Measurements from ENCODE around the gene TMEM252. TPM values are rescaled to one million over a fixed set of nuclear protein-coding genes. Genes with fewer than 3 reads are reported as not detected.
A peak's percentile ranks its signal among the peaks of the same experiment; 100 is the strongest.

The TMEM252 gene
- total RNA-seq, 1 donor from 2014 or later = not detected

DNA sequence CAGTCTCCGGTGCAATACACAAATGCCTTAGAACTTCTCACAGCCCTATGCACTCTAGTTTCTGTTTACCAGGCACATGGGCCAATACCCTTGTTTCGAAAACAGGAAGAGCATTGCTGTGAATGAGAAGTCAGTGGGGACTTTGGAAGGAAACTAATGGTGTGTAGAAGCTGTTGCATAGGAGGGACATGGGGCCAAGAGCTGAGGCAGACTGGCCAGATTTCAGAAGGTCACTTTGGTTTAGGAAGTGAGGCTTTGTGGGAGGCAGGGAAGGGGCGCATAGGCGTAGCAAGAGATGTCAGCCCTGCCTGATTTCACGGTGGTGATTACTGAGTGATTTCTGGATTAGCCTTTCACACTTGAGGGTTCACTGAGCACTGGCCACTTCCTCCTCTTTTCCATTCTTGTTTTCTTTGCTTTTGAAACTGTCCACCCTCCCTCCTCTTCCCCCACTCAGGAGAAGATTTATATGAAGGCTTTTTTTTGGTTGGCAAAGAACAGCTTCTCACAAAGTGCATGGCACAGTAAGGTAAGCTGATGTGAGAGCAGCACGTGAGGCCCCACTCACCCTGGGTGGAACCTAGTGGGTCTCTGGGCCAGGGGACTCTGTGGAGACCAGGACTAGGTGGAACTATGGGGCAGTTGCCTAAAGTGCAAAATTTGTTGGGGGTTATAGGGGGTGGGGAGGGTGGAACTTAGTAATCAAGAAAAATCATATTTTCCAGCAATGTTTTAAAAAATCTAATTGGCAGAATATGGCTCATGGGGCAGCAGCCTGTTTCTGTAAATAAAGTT is 6.1 kb upstream of the TMEM252 start:
- DNase-seq (peak; percentile 44), ATAC-seq (ENCODE audit: poor library complexity) (peak; percentile 73)
- intact Hi-C loops (cut with DNase I) = no loop called here

DNA sequence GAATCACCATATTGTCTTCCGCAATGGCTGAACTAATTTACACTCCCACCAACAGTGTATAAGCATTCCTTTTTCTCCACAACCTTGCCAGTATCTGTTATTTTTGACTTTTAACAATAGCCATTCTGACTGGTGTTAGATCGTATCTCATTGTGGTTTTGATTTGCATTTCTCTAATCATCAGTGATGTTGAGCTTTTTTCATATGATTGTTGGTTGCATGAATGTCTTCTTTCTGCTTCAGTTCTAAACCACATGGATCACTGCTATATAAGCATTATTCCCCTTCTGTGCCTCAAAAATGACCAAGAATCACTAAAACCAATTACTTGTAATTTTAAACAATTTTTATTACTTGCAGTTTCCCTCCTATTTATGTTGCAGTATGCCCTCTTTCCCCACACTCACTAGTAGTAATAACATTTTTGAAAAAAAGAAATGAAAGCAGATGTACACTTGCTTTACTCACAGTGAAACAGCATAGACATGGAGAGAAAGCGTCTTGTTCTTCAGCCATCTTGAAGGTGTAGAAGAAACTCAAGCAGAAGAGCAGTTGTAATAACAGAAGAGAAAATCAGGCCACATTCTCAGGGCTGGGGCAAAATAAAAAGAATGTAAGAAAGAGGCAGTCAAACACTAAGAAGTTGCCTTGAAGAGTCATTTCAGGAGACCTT is 4.5 kb upstream of the TMEM252 start:
- intact Hi-C loops (cut with DNase I) = no loop called here
- ATAC-seq (ENCODE audit: poor library complexity) = no peak
- no peak for DNase-seq

DNA sequence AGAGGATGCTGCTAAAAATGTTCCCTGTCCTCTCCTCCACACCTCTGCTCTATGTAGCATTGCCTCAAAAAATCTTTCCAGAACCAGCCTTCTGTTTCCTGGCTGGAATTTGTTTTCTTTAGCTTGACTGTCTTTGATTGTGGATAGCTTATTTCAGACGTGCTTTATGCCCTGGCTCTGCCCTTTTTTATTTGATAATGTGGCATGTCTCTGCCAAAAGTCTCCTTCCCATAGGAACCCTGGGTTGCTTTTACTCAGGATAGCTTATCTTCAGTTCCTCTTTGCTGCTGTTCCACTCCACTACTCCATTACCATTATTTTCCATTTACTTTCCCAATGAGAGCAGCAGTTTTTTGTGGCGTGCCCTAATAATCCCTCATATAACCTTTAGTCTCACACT is 885 bp upstream of the TMEM252 start:
- DNase-seq = no peak
- intact Hi-C loops (cut with DNase I) = no loop called here
- no peak for ATAC-seq (ENCODE audit: poor library complexity)

DNA sequence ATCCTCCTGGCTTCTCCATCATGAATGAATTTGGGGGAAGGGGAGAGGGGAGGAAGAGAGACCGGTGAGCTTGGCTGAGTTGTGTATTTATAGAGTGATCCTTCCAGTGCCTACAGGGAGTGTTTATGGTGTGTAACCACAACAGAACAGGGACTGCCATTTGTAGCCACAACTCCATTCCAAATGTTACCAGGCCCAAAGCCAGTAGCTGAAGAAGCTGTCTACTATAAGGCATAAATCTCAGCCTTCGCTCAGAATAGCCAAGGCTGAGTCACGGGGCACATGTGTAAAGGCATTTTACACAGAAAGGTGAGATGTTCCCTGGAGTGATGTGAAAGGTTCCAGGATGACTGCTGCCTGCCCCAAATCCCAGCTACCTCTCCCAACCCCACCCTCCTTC is 2.5 kb downstream of the TMEM252 start:
- ATAC-seq (ENCODE audit: poor library complexity) (peak; percentile 87), DNase-seq (no peak)
- intact Hi-C loops (cut with DNase I) = no loop called here

DNA sequence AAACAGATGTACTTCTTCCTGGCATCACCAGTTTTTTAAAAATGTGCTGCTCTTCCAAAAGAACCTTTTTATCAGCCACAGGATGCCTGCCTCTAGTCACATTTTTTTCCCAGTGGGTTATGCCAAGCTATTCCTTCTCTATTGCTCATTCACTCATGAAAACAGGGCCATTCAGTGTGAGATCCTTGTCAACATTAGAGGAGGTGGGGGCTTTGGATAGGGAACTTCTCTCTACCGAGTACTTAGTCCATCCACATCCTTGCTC is 3.1 kb downstream of the TMEM252 start:
- intact Hi-C loops (cut with DNase I) = no loop called here
- no peak for DNase-seq
- ATAC-seq (ENCODE audit: poor library complexity) = peak; percentile 2

DNA sequence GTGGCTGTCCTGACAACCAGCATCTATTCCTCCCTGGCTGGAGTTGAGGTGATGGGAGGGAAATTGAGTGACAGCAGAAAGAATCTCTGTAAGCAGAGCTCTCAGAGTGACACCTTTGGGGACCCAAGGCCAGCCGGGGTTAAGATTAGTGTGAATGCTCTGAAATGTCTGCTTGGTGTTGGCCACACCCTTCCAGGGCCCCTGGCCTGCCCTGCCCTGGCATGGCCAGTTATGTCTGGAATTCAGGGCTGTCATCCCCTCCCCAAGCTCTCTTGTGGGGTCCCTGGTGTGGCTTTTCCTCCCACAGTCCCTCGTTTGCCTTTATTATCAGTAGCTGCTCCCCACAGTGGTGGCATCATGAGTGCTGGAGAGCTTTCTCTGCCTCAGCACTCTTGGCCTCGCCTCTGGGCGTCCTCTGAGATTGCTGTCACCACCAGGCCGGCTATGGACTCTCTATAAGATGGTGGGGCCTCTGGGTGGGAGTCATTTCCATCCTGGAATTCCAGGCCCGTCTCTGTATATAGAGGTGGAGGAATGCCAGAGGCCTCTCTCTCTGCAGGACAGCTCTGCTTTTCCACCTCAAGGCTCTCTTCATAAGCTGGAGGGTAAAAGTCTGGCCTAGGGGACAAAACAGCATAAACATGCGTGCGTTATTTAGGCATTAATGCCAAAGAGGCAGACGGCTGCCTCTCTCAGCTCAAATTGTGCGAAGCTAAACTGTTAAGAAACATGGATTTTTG is 3.6 kb downstream of the TMEM252 start:
- peak; percentile 30 for ATAC-seq (ENCODE audit: poor library complexity)

DNA sequence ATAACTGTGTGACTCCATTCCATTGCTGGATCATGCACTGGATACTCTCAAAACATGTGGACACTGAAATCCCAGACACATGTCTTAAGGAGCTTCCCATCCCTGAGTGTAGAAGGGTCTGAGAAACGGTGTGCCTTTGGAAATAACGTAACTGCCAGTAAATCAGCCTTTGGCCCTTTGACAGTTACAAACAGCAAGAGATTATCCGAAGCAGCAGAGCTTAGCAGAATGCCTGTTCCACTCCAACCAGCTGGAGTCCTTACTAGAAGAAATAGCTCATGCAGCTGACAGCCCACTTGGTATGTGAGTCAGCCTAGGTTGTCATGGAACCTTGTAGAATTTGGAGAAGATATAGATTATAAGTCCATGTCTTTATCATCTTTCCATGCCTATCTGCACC is 7.0 kb downstream of the TMEM252 start:
- no peak for ATAC-seq (ENCODE audit: poor library complexity)
- no peak for DNase-seq
- intact Hi-C loops (cut with DNase I) = no loop called here

More for the DNA sequence above, 3.6 kb downstream of the TMEM252 start:
- intact Hi-C loops (cut with DNase I) = no loop called here
- DNase-seq = no peak

DNA sequence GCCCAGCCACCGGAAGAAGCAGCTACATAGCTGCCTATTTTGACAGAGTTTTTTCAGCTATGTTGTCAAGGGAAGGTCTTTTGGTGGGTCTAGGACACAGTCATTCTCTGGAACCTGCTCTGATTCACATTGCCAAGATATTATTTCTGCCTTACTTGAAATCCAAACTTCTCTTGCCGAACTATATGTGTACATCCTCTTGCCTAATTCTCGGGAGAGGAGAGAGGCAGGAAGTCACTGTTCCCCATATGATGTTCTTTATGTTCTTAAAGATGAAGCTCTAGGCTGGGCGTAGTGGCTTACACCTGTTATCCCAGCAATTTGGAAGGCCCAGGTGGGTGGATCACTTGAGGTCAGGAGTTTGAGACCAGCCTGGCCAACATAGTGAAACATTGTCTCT is 8.6 kb downstream of the TMEM252 start:
- intact Hi-C loops (cut with DNase I) = no loop called here
- no peak for ATAC-seq (ENCODE audit: poor library complexity)
- no peak for DNase-seq

DNA sequence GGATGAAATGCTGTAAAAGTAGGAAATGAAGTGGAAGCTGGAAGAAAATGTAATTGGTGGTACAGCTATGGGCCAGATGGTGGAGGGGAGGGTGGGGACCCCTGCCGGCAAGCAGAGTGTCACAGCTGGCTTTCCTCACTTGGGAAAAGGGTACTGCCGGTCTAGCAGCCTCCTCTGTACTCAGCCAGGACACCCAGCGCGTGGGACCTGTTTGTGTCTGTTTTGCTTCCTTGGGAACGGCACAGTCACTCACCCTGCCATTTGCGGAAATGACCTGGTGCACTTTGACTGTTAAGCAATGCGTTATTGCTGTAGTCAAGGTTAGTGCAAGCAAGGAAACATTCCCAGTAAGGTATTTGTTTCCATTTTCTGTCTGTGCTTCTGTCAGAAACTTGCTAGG is 10.1 kb downstream of the TMEM252 start:
- ATAC-seq (ENCODE audit: poor library complexity) (peak; percentile 95), DNase-seq (peak; percentile 84)
- intact Hi-C loops (cut with DNase I) = no loop called here

DNA sequence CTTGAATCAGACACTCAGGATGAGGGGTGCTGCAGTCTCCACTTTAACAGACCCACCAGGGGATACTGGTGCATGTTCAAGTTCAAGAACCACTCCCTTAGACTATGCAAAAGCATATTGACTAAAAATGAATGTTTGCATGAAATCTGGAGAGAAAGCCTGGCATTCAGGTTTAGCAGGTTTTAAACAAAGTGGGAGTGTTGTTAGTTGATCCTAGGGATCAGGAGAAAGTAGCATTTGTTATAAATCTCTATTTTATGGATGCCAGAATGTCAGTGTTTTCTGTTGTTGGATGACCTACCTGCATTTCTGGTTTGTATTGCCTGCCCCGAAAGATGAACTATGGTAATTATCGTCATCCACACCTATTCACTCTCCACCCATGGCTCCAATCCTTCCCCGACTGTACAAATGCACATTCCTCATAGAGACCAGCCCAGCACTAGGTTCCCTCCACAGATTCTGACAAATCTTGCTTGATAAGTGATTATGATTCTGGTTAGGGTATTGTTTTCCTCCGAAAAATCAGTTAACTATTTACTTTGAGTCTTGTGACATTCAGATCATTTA is 17.2 kb downstream of the TMEM252 start:
- intact Hi-C loops (cut with DNase I) = no loop called here
- ATAC-seq (ENCODE audit: poor library complexity) = no peak

DNA sequence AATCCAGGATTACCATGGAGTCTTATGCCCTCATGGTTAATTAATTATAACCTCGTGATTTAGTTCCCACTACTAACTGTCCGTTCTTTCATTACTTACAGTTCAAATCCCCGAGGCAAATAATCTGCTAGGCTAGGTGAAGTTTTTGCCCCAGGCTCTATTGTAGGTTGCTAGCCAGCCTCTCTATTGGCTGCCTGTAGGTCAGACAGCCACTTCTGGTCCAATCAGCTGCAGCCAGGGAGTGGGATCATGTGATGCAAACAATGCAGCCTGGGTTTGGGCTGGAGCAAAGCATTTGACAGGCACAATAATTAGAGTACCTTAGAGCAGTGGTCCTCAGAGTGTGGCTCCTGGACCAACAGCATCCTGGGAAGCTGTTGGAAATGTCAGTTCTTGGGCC is 17.7 kb downstream of the TMEM252 start:
- no peak for ATAC-seq (ENCODE audit: poor library complexity)
- no peak for DNase-seq
- intact Hi-C loops (cut with DNase I) = no loop called here

More for the DNA sequence above, 17.2 kb downstream of the TMEM252 start:
- DNase-seq = no peak

DNA sequence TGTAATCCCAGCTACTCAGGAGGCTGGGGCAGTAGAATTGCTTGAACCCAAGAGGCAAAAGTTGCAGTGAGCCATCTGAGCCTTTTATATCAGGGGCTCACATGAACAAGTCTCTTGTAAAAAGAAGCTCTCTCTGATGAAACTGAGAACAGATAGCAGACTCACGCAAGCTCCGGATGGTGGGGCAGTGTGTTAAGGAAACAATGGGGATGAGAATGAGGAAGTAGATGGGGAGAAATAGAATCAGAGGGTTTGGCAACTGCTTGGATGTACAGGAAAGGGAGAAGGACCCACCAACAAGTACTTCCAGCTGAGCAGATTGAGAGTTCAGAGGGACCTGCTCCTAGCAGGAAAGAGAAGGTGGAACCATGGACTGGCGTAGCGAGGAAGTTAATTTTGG is 18.6 kb downstream of the TMEM252 start:
- DNase-seq (no peak), ATAC-seq (ENCODE audit: poor library complexity) (peak; percentile 63)
- intact Hi-C loops (cut with DNase I) = no loop called here

DNA sequence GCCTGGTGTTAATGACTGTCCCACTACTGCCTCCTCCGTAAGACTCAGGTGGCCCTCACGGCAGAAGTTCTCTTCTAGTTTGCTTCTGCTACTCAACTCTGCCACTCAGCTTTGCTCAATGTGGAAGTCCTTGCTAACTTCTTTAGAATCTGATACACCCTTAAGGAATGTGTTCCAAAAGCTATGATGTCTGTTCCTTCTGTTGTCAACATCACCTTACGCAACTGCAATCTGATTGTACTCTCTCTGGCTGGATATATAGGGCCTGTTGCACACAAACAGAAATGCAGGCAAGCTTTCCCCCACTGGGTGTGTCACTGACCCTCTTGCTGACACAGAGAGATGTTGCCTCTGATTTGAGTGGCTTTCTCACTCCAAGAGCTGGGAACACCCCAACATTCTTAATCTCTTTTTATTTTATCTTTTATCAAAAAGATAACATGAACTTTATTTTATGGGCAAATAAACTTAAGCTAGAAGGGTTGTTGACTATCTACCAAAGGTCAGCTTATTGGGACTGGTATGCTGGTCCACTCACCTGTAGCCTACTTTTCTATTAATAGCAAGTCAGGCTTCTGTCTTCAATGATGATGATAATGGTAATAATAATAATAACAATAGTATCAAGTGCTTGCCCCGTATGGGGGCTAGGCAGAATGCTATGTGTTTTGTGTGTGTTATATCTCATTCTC is 25.2 kb downstream of the TMEM252 start:
- ATAC-seq (ENCODE audit: poor library complexity) (peak; percentile 61), DNase-seq (no peak)
- intact Hi-C loops (cut with DNase I) = no loop called here

DNA sequence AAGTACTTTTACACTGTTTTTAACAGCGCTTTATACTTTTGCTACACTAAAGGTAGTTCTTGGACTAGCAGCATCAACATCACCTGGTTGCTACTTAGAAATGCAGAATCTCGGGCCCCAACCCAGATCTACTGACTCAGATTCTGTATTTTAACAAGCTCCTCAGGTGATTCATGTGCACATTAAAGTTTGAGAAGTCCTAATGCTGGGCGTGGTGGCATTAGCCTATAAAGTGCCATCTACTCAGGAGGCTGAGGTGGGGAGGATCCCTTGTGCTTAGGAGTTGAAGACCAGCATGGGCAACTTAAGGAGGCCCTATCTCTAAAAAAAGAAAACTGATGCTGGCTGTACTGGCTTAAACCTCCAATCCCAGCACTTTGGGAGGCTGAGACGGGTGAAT is 26.7 kb downstream of the TMEM252 start:
- intact Hi-C loops (cut with DNase I) = loop anchor here (5.0 kb wide), 1 partner anchor 43 kb away; no protein-coding TSS in a partner anchor
- DNase-seq (no peak), ATAC-seq (ENCODE audit: poor library complexity) (no peak)

DNA sequence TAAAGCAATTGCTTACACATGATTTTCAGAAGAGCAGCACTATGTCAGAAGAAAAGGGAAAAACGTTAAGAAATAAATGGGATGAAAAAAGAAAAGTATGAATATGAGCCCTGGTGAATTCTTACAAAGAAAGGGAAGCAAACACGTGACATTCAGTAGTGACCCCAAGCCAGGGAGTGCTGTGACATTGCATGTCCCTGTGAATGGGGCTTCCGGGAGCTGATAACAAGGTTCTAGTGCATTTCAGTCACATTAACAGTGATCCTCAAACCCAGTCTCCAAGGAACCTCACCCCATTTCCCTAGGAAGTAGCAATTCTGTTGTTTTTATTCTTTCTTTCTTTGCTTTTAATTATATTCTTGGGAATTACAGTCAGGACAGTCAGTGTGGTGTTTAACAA is 27.3 kb downstream of the TMEM252 start:
- intact Hi-C loops (cut with DNase I) = loop anchor here (5.0 kb wide), 1 partner anchor 44 kb away; no protein-coding TSS in a partner anchor
- peak; percentile 54 for ATAC-seq (ENCODE audit: poor library complexity)
- DNase-seq = no peak

DNA sequence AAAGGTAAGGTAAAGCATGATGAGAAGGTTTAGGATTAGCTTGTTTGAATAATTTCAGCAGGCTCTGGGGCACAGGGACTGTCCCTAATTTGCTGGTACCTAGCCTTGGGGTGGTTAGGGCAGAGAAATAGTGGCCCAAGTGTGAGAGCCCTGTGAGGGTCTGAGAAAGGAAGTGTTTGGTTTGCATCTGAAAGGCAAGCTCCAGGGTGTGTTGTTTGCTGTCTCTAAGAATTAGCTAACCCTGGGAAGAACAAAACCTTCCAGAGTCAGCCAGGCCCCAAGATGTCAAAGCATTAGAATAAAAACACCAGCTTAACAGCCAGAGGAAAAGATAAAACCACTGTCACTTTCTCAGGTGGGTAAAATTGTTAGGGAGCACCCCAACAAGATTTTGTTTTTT is 31.0 kb downstream of the TMEM252 start:
- intact Hi-C loops (cut with DNase I) = loop anchor here (5.0 kb wide), 1 partner anchor 48 kb away; no protein-coding TSS in a partner anchor
- ATAC-seq (ENCODE audit: poor library complexity) = no peak

DNA sequence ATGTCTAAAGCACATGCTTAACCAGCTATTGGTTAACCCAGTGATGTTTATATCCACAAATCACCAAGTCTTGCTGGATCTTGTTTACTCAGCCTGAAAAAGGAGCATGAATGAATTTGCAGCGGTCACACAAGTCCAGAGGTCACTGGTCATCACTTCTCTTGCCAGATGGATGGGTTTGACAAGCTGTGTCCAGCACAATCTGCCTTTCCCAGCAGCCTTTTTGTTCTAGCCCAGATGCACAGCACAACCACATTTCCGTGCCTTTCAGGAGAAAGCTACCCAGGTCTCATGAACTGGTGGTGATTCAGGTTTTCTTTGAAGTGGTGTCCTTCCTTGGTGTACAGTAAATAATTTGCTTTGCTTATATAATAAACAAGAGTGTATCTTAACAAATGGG is 32.1 kb downstream of the TMEM252 start:
- ATAC-seq (ENCODE audit: poor library complexity) = no peak
- intact Hi-C loops (cut with DNase I) = no loop called here
- DNase-seq = no peak

More for the DNA sequence above, 31.0 kb downstream of the TMEM252 start:
- DNase-seq = no peak

DNA sequence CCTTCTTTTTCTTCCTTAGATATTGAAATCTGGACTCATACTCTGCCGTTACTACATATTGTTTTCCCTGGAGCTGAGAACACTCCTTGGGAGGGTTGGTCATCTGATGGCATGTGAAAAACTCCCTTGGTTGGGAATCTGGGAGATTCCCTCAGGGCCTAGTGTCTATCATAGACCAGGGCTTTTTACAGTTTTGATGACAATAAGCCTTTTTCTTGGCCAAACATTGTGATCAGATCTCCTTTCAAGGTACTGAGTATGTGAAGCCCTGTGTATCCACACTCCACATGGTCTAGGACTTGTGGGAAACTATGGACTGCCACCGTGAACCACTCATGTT is 32.9 kb downstream of the TMEM252 start:
- ATAC-seq (ENCODE audit: poor library complexity) (no peak), DNase-seq (no peak)
- intact Hi-C loops (cut with DNase I) = no loop called here
